Measurements from ENCODE around the gene TECTA. TPM values are rescaled to one million over a fixed set of nuclear protein-coding genes. Genes with fewer than 3 reads are reported as not detected.

Gene TECTA
- total RNA-seq, 1 donor, result 0.72 TPM

DNA sequence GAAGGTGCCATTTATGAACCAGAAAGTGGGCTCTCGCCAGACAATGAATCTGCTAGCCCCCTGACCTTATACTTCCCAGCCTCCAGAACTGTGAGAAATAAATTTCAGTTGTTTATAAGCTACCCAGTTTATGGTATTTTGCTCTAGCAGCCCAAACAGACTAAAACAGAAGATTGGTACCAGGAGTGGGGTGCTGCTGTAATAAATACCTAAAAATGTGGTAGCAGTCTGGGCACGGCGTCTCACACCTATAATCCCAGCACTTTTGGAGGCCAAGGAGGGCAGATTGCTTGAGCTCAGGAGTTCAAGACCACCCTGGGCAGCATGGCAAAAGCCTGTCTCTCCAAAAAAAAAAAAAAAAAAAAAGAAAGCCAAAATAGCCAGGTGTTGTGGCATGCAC, 21.3 kb downstream of the TECTA start:
- Histone ChIP-seq H3K27me3 (ENCODE audit: insufficient read depth, low read length) (no peaks in the 10 kb centered on the region), H3K36me3 (ENCODE audit: insufficient read depth, low read length) (no peaks in the 10 kb centered on the region), H4K20me1 (ENCODE audit: insufficient read depth, low read length) (no peaks in the 10 kb centered on the region), H2AFZ (ENCODE audit: low read length) (no peak overlapping the region), H3K4me2 (ENCODE audit: insufficient read depth, low read length) (no peak overlapping the region), H3K4me3 (ENCODE audit: insufficient read depth, low read length) (no peak overlapping the region), H3K79me2 (ENCODE audit: insufficient read depth, low read length) (no peaks in the 10 kb centered on the region), H3K4me1 (ENCODE audit: insufficient read depth, low read length) (no peaks in the 10 kb centered on the region), H3K27ac (ENCODE audit: low read depth, low read length) (no peak overlapping the region), H3K9me3 (ENCODE audit: low read depth, low read length) (no peaks in the 10 kb centered on the region)
- TF ChIP-seq, protein P1, sequence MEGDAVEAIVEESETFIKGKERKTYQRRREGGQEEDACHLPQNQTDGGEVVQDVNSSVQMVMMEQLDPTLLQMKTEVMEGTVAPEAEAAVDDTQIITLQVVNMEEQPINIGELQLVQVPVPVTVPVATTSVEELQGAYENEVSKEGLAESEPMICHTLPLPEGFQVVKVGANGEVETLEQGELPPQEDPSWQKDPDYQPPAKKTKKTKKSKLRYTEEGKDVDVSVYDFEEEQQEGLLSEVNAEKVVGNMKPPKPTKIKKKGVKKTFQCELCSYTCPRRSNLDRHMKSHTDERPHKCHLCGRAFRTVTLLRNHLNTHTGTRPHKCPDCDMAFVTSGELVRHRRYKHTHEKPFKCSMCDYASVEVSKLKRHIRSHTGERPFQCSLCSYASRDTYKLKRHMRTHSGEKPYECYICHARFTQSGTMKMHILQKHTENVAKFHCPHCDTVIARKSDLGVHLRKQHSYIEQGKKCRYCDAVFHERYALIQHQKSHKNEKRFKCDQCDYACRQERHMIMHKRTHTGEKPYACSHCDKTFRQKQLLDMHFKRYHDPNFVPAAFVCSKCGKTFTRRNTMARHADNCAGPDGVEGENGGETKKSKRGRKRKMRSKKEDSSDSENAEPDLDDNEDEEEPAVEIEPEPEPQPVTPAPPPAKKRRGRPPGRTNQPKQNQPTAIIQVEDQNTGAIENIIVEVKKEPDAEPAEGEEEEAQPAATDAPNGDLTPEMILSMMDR (IDR thresholded peaks at IDR 0.05; ENCODE audit: extremely low read depth, low read depth, low read length), result no peak
- no peak for DNase-seq (ENCODE audit: insufficient read length, low spot score, missing footprints)

DNA sequence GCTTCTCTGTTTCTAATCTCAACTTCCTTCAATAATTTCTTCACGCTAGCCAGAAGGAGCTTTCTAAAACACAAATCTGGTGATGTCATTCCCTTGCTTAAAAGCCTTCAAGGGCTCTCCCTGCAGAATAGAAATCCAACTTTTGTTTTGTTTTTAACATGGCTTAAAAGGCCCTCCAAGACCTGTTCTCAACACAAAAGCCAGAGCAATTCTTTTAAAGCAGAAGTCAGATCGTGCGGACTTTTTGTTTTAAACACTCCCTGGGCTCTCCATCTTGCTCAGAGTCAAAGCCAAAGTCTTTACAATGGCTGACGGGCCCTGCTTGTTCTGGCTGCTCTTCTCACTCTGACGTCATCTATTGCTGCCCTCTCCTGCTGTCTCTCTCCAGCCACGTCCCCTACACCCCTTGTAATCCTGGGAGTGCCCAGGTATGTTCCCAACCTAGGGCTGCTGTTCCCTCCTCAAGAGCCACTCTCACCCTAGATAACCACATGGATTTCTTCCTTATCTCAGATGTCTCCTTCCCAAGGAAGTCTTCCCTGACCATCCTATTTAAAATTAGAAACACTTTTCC, 22.5 kb downstream of the TECTA start:
- no peak overlapping the region for H3K4me2 ChIP-seq (ENCODE audit: insufficient read depth, low read length)

DNA sequence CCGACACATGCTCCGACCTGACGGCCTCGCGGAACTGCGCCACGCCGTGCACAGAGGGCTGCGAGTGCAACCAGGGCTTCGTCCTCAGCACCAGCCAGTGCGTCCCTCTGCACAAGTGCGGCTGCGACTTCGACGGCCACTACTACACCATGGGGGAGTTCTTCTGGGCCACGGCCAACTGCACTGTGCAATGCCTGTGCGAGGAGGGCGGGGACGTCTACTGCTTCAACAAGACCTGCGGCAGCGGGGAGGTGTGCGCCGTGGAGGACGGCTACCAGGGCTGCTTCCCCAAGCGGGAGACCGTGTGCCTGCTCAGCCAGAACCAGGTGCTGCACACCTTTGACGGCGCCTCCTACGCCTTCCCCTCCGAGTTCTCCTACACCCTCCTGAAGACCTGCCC, 26.8 kb downstream of the TECTA start:
- no peaks in the 10 kb centered on the region for H3K27me3 ChIP-seq (ENCODE audit: insufficient read depth, low read length)
- no peak overlapping the region for H3K27ac ChIP-seq (ENCODE audit: low read depth, low read length)
- no peak for DNase-seq (ENCODE audit: insufficient read length, low spot score, missing footprints)
- H3K79me2 ChIP-seq (ENCODE audit: insufficient read depth, low read length), result no peaks in the 10 kb centered on the region
- no peak overlapping the region for H2AFZ ChIP-seq (ENCODE audit: low read length)
- no peaks in the 10 kb centered on the region for H3K4me1 ChIP-seq (ENCODE audit: insufficient read depth, low read length)
- no peak overlapping the region for H3K4me3 ChIP-seq (ENCODE audit: insufficient read depth, low read length)
- no peak overlapping the region for H3K4me2 ChIP-seq (ENCODE audit: insufficient read depth, low read length)
- TF ChIP-seq, protein P1 (IDR thresholded peaks at IDR 0.05; ENCODE audit: extremely low read depth, low read depth, low read length), result no peak
- no peaks in the 10 kb centered on the region for H3K36me3 ChIP-seq (ENCODE audit: insufficient read depth, low read length)
- H3K9me3 ChIP-seq (ENCODE audit: low read depth, low read length), result no peaks in the 10 kb centered on the region
- H4K20me1 ChIP-seq (ENCODE audit: insufficient read depth, low read length), result no peaks in the 10 kb centered on the region

More for the DNA sequence above, 22.5 kb downstream of the TECTA start:
- TF ChIP-seq, protein P1 (IDR thresholded peaks at IDR 0.05; ENCODE audit: extremely low read depth, low read depth, low read length), result no peak
- Histone ChIP-seq H3K36me3 (ENCODE audit: insufficient read depth, low read length) (no peaks in the 10 kb centered on the region), H2AFZ (ENCODE audit: low read length) (no peak overlapping the region), H3K4me3 (ENCODE audit: insufficient read depth, low read length) (no peak overlapping the region), H3K9me3 (ENCODE audit: low read depth, low read length) (no peaks in the 10 kb centered on the region), H4K20me1 (ENCODE audit: insufficient read depth, low read length) (no peaks in the 10 kb centered on the region), H3K27me3 (ENCODE audit: insufficient read depth, low read length) (no peaks in the 10 kb centered on the region), H3K27ac (ENCODE audit: low read depth, low read length) (no peak overlapping the region), H3K79me2 (ENCODE audit: insufficient read depth, low read length) (no peaks in the 10 kb centered on the region), H3K4me1 (ENCODE audit: insufficient read depth, low read length) (no peaks in the 10 kb centered on the region)
- no peak for DNase-seq (ENCODE audit: insufficient read length, low spot score, missing footprints)

DNA sequence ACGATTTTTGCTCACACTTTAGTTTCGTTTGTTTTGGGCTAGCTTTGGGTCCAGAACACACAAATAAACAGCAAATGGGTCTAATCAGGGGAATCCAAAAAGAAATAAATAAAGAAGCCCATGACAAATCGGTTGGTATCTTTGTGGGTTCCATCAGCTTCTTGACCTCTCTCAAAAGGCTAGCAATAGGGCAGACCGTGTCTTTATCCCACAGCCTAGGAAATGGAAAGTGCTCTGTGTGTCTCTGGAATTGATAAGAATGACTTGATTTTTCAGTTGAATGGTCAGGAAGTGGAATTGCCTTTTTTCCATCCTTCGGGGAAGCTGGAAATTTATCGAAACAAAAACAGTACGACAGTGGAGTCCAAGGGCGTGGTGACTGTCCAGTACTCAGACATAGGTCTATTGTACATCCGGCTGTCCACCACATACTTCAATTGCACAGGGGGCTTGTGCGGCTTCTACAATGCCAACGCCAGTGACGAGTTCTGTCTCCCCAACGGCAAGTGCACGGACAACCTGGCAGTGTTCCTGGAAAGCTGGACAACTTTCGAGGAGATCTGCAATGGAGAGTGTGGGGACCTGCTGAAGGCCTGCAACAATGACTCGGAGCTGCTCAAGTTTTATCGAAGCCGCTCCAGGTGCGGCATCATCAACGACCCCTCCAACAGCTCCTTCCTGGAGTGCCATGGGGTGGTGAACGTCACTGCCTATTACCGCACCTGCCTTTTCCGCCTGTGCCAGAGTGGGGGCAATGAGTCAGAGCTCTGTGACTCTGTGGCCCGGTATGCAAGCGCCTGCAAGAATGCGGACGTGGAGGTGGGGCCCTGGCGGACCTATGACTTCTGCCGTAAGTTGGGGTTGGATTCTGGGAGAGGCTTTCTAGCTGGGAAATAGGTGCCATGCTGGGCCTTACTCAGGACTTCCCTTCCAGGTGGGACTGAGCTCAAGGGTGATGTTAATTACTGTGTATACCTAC, 28.6 kb downstream of the TECTA start:
- Histone ChIP-seq H3K9me3 (ENCODE audit: low read depth, low read length) (no peaks in the 10 kb centered on the region), H4K20me1 (ENCODE audit: insufficient read depth, low read length) (no peaks in the 10 kb centered on the region), H3K36me3 (ENCODE audit: insufficient read depth, low read length) (no peaks in the 10 kb centered on the region), H3K27me3 (ENCODE audit: insufficient read depth, low read length) (no peaks in the 10 kb centered on the region), H3K4me2 (ENCODE audit: insufficient read depth, low read length) (no peak overlapping the region), H2AFZ (ENCODE audit: low read length) (no peak overlapping the region), H3K4me1 (ENCODE audit: insufficient read depth, low read length) (no peaks in the 10 kb centered on the region), H3K27ac (ENCODE audit: low read depth, low read length) (no peak overlapping the region), H3K4me3 (ENCODE audit: insufficient read depth, low read length) (no peak overlapping the region), H3K79me2 (ENCODE audit: insufficient read depth, low read length) (no peaks in the 10 kb centered on the region)
- no peak for DNase-seq (ENCODE audit: insufficient read length, low spot score, missing footprints)
- TF ChIP-seq, protein P1 (IDR thresholded peaks at IDR 0.05; ENCODE audit: extremely low read depth, low read depth, low read length), result no peak

Data from osteoblast (primary cell).